GM12864 (cell line): ENCODE measurements around the gene IFITM5.
"Not testable (repeated sequence)": the region's sequence is repeated elsewhere in the genome, so short reads cannot be mapped to it uniquely, and the experiment has no call there.

ENCODE experiments used
- DNase-seq: peaks from one replicate; pipeline ENCODE4 v3.0.0-alpha.2; 2011; ENCODE audit warnings: low read depth
- H3K4me3 ChIP-seq: 2 replicates; pipeline ENCODE4 v1.5.1; 2011; ENCODE audit warnings: mild to moderate bottlenecking, low read depth, low read length, control low read depth
- CTCF ChIP-seq: IDR thresholded peaks from 2 replicates; pipeline ENCODE4 v1.5.1; 2011; ENCODE audit warnings: low read depth, mild to moderate bottlenecking, moderate library complexity, low read length, control low read depth, inconsistent platforms; ENCODE audit errors: missing control alignments

IFITM5 gene

GRCh38 chr11:312092-312816 lies 12.9 kb upstream of the IFITM5 start:
- H3K4me3 ChIP-seq, result peak overlapping the region; percentile 36
- TF ChIP-seq CTCF, result no peak
- no peak for DNase-seq

GRCh38 chr11:311013-311748 lies 11.9 kb upstream of the IFITM5 start:
- H3K4me3 ChIP-seq, result peak overlapping the region; percentile 41
- DNase-seq, result not testable (repeated sequence)

- not testable (repeated sequence) for DNase-seq
- H3K4me3 ChIP-seq, result peak overlapping the region; percentile 44; the same call in 1 of the 2 replicates
Measured at GRCh38 chr11:309979-310572, 10.8 kb upstream of the IFITM5 start.

- peak overlapping the region; percentile 44 for H3K4me3 ChIP-seq
- DNase-seq, result not testable (repeated sequence)
Measured at GRCh38 chr11:308740-309665, 9.7 kb upstream of the IFITM5 start.

- peak within 1 kb of the TSS; percentile 66 for H3K4me3 ChIP-seq
- not testable (repeated sequence) for DNase-seq
Measured at GRCh38 chr11:307766-308708, 8.7 kb upstream of the IFITM5 start, which contains the start of gene IFITM2. IFITM2 (plus strand) TSS chr11:307816; CDS start chr11:308193, 377 bp downstream.

- no peak for DNase-seq
- no peak for TF ChIP-seq CTCF
- no peak overlapping the region for H3K4me3 ChIP-seq
Measured at GRCh38 chr11:306645-307371, 7.5 kb upstream of the IFITM5 start.

- no peak overlapping the region for H3K4me3 ChIP-seq
- no peak for TF ChIP-seq CTCF
- DNase-seq, result no peak
Measured at GRCh38 chr11:305844-306211, 6.5 kb upstream of the IFITM5 start.
